ENCODE measurements around the gene NDUFAF3.
"Not testable (repeated sequence)": the region's sequence is repeated elsewhere in the genome, so short reads cannot be mapped to it uniquely, and the experiment has no call there.

NDUFAF3 gene

DNA sequence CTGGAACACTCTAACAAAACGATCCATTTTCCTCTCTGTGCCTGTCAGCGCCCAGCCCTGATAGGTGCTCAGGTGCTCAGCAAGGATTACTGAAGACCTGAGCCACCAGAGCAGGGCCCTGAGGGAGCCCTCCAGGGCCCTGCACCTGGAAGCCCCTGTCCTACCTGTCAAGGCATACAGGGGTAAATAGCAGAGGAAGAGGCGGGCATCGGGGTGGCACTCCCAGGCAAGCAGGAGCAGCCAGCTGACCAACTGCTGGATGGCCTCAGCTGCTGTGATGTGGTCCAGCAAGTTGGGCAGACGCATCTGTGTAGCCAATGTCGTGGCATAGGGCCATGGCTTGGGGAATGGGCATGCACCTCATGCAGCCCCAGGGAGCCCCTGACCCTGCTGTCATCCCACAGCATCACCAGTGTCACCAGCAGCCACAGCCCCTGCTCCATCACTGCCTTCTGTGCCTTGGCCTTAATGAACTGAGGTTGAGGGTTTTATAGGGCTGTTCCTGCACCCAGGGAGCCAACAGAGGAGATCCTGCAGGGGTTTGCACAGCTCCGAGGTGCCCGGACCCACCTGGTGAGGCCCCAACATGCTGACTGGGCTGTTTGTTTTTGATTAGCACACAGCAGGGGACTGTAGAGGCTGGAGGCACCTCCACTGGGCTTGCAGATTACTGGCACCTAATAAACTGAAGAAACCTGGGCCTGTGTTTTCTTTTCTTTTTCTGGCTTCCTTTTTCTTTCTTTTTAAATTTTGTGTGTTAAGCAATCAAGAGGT, 22.6 kb upstream of the NDUFAF3 start:
- no peak for DNase-seq (ENCODE audit: low read depth)

DNA sequence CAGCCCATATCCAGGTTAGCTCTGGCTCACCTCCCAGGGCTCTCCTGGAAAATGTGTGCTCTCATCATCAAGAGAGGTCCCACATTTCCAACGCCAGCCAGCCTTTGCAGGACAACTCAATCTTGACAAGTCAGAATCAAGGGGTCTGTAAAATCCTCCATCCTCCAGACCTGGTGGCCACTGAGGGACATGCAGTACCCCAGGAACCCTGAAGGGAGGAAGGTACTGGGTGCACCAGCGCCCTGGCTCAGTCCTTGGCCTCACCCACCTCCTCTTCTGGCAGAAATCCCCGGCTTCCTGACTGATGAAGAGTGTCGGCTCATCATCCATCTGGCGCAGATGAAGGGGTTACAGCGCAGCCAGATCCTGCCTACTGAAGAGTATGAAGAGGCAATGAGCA, 20.8 kb upstream of the NDUFAF3 start:
- no peak for DNase-seq (ENCODE audit: low read depth)

DNA sequence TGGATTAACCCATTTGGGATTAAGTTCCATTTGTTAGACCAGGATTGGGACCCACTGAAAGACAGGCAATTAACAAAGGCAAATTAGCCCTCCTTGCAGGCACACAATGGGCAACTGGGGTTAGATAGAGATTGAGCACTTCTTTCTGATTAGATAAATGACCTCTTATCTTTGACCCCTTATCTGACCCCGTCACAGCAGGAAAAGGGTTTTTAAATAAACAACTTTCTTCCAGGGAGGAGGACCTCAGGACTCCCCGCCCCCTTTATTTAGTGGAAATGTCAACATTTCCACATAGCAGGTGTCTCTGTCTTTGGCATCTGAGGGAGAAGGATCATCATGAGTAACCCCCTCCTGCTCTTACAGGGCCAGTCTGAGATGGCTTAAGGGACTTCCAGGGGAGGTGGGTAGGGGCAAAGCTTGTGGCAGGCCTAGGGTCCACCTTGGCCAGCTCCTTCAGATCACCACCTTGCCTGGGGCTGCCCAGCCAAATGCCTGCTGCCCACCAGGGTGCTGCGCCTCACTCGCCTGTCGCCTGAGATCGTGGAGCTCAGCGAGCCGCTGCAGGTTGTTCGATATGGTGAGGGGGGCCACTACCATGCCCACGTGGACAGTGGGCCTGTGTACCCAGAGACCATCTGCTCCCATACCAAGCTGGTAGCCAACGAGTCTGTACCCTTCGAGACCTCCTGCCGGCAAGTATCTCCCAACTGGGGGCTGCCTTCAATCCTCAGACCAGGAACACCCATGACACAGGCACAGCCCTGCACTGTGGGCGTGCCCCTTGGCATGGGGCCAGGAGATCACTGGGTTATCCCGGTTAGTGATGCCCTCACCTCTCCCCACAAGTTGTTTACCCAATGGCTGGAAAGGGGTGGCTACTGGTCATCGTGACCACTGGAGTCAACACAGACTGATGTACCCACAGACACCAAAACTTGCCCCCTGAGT, 17.3 kb upstream of the NDUFAF3 start:
- DNase-seq (ENCODE audit: low read depth): no peak

DNA sequence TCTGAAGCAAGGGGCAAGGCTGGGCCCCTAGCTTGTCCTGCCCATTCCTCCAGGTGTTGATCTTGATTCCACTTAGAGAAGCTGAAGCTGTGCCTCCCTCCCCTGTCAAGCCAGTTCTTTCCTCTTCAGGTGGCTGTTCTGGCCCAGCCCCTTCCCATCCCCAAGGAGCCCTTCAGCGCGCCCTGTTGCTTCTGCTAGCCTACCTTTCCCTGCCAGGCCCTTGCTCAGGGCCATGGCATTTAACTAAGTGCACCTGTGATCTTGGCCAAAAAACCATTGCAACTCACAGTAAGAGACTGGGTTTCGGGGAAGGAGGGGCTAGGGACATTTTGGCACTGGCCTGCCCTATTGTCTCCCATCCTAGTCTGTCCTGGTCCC, 16.6 kb upstream of the NDUFAF3 start:
- no peak for DNase-seq (ENCODE audit: low read depth)

DNA sequence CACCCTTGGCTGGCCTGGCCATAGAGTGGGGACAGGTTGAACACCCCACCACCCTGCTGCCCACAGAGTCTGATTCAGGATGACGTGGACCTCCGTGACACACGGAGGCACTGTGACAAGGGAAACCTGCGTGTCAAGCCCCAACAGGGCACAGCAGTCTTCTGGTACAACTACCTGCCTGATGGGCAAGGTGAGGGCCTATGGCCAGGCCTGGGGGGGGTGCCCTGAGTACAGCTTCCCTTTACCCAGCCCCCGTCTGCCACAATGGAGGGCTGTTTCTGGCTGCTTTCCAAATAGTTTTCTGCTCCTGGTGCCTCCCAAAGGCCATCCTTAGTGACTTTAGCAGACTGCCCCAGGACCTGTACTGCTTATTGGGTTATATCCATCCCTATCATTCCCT, 15.9 kb upstream of the NDUFAF3 start:
- DNase-seq (ENCODE audit: low read depth): no peak

DNA sequence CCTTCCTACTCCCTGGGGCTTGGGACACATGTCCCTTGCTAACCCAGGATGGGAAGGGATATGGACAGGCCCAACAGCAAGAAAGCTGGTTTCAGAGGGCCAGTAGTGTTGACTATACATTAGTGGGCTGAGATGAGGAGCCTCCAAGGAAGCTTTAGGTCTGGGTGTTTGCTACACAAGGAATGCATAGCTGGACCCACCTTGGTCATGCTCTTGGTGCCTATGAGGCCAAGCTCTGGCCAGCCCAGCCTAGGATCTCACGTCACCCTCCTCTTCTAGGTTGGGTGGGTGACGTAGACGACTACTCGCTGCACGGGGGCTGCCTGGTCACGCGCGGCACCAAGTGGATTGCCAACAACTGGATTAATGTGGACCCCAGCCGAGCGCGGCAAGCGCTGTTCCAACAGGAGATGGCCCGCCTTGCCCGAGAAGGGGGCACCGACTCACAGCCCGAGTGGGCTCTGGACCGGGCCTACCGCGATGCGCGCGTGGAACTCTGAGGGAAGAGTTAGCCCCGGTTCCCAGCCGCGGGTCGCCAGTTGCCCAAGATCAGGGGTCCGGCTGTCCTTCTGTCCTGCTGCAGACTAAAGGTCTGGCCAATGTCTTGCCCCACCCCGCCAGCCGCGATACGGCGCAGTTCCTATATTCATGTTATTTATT, 15.4 kb upstream of the NDUFAF3 start:
- no peak for DNase-seq (ENCODE audit: low read depth)

DNA sequence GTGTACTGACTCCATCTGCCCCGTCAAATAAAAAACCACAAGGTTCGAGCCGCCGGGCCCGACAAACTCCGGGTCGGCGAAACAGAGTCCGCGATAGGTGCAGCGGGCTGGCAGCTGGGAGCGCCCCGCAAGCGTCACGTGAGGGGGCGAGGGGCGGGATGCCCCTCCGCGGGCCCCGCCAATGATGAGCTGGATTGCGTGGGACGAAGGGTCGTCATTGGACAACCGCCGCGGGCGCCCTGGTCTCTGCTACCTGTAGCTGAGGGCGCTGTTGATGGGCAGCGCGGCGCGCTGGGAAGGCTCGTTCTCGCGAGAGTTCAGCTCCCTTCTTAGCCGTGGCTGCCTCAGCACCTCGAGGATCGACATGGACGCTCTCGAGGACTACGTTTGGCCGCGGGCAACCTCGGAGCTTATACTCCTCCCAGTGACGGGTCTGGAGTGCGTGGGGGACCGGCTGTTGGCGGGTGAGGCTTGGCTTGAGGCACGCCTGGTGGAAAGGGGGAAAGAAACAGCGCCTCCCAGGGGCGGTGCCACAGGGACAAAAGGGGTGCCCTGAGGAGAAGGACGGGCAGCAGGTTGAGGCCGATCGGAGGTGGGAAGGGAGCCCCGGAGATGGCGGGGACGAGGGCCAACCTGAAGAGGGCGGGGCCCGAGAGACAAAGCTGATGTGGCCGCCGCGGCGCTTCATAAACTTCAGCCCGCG, 14.7 kb upstream of the NDUFAF3 start, which contains the start of gene WDR6:
Gene WDR6 (plus strand): TSS at position 324 of the 703 bp plus-strand sequence. CDS start 41 bp downstream, at position 365.
- peak; percentile 95 for DNase-seq (ENCODE audit: low read depth)

DNA sequence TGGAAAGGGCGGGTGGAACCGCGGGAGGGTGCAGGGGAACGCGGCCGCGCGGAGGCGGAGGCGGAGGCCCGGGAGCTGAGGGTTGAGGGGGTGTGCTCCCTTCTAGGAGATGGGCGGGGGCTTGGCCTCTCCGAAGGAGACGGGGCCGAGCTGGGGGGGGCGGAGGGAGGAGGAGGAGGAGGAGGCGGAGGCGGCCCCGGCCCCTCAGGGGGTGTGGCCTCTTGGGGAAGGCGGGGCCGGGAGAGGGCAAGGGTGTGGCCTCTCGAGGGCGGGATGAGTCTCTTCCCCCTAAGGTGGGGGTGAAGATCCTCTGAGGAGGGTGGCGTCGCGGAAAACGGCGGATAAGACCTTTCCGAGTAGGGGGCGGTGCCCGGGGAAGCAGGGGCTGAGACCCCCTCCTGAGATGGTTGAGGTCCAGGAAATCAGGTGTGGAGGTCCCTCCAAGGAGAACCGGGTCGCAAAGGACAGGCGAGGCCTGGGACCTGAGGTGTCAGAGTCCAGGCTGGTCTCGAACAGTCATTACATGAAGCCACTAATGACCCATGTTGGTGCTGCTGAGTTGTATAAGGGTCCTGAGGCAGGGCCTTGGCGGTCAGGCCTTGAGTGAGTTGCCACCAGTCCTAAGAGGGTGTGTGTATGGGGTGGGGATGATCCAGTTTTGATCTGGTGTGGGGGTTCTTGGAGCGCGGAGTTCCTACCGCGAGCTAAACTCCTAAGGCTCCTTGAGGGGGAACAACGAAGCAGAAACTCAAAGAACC, 14.0 kb upstream of the NDUFAF3 start:
- DNase-seq (ENCODE audit: low read depth): peak; percentile 80

DNA sequence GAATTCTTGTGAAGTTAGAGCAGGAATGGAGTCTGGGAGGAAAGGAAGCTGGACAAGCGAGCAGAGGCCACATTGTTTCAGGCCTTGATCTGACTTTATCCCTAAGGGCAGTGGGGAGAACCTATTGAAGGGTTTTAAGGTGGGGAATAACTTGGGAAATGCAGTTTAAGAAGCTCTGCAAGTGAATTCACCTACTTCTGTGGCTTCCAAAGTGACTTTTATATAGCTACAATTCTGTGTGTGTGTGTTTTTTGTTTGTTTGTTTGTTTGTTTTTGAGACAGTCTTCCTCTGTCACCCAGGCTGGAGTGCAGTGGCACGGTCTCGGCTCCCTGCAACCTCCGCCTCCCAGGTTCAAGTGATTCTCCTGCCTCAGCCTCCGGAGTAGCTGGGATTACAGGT, 13.3 kb upstream of the NDUFAF3 start:
- not testable (repeated sequence) for DNase-seq (ENCODE audit: low read depth)

DNA sequence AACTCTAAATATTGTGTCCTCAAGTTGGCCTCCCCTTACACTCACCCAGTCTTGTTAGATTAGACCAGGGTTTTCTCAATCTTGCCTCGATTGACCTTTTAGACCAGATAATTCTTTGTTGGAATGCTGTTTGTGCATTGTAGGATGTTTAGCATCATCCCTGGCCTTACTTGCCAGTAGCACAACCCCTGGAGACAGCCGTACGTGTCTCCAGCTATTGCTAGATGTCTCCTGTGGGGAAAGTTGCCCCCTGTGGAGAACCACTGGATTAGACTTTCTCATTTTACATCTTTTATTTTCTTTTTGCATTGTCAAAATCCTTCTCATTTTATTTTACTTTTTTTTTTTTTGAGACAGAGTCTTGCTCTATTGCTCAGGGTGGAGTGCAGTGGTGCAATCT, 12.5 kb upstream of the NDUFAF3 start:
- DNase-seq (ENCODE audit: low read depth): no peak

DNA sequence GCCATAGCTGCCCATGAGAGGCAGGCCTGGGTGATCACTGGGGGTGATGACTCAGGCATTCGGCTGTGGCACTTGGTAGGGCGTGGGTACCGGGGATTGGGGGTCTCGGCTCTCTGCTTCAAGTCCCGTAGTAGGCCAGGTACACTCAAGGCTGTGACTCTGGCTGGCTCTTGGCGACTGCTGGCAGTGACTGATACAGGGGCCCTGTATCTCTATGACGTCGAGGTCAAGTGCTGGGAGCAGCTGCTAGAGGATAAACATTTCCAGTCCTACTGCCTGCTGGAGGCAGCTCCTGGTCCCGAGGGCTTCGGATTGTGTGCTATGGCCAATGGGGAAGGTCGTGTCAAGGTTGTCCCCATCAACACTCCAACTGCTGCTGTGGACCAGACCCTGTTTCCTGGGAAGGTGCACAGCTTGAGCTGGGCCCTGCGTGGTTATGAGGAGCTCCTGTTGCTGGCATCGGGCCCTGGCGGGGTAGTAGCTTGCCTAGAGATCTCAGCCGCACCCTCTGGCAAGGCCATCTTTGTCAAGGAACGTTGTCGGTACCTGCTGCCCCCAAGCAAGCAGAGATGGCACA, 9.4 kb upstream of the NDUFAF3 start:
- DNase-seq (ENCODE audit: low read depth): no peak

DNA sequence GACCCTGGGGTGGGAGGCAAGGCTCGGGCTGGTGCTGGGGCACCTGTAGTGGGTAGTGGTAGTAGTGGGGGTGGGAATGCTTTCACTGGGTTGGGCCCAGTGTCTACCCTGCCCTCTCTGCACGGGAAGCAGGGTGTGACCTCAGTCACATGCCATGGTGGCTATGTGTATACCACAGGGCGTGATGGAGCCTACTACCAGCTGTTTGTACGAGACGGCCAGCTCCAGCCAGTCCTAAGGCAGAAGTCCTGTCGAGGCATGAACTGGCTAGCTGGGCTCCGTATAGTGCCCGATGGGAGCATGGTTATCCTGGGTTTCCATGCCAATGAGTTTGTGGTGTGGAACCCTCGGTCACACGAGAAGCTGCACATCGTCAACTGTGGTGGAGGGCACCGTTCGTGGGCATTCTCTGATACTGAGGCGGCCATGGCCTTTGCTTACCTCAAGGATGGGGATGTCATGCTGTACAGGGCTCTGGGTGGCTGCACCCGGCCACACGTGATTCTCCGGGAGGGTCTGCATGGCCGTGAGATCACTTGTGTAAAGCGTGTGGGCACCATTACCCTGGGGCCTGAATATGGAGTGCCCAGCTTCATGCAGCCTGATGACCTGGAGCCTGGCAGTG, 8.7 kb upstream of the NDUFAF3 start:
- DNase-seq (ENCODE audit: low read depth): no peak

DNA sequence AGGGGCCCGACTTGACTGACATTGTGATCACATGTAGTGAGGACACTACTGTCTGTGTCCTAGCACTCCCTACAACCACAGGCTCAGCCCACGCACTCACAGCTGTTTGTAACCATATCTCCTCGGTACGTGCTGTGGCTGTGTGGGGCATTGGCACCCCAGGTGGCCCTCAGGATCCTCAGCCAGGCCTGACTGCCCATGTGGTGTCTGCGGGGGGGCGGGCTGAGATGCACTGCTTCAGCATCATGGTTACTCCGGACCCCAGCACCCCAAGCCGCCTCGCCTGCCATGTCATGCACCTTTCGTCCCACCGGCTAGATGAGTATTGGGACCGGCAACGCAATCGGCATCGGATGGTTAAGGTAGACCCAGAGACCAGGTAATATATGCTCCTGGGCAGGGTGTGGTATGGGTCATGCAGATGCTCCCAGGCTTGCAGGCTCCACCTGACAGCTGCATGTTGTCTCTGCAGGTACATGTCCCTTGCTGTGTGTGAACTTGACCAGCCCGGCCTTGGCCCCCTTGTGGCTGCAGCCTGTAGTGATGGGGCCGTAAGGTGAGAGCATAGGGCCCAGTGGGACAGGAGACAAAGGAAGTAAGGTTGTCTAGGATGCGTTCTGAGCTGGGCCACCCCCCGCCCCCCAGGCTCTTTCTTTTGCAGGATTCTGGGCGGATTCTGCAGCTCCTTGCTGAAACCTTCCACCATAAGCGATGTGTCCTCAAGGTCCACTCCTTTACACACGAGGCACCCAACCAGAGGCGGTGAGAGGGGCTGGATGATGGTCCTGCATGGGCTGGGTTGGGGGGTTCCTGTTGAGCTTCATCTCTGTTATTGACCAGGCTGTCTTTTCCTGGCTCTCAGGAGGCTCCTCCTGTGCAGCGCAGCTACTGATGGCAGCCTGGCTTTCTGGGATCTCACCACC, 7.9 kb upstream of the NDUFAF3 start:
- DNase-seq (ENCODE audit: low read depth): no peak

DNA sequence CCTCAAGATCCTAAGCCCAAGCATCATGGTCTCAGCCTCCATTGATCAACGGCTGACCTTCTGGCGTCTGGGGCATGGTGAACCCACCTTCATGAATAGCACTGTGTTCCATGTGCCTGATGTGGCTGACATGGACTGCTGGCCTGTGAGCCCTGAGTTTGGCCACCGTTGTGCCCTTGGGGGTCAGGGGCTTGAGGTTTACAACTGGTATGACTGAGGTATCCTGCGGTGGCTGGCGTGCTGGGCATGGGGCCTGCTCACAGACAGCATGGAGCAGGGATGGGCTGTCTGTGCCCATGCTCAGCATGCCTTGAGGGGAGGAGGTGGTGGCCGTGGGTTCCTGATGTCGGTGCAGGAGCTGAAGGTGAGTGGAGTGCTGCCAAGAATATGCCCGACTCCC, 6.8 kb upstream of the NDUFAF3 start:
- DNase-seq (ENCODE audit: low read depth): no peak

DNA sequence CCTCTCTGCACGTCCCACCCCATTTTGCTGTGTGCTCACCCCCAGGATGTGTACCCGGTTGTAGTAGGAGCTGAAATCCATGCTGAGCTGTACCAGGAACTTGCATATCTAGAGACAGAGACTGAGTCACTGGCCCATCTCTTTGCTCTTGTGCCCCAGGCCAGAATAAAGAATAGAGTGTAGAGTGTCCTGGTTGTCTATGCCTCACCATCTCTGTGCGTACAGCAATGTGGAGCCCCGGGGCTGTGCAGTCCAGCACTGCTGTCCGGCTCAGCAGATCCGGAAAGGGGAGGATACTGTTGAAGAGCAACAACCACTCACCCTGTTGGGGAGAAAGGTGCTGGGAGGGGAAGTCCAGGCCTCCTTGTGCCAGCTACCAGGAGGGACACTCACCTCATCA, 6.2 kb upstream of the NDUFAF3 start:
- no peak for DNase-seq (ENCODE audit: low read depth)

DNA sequence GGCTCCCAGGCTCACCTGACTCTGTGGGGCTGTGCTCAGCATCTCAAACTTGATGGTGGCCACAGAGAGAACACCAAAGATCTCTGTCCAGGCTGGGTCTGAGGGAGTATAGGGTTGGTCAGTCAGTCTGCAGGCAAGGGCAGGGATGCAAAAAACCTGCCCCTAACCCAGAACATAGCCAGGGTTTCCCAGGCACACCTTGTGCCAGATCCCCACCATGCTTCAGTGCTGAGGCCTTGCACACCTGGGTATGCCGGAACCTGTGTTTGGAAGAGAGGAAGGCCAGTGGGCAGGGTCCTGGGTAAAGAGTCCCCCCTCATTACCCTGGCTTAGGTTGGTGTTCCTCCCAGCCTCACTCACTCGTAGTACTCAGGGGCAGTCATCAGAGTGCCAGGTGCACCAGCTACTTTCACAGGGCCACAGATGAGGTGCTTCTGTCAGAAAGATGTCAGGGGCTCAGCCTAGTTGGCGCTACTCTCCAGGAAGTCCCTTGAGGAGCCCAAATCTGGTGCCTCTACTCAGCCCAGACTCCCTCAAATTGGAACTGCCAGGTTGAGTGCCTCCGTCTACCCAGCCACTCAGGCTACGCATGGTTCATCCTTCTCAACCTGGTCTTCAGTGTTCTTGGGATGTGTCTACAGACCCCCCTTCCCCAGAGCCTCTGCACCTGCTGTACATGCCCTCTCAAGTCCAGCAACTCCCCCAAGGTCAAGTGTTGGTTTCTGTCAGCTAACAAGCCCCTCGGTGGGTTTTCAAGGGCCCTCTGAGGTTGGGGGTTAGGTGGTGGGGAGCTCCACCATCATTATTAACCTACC, 5.3 kb upstream of the NDUFAF3 start:
- no peak for DNase-seq (ENCODE audit: low read depth)

DNA sequence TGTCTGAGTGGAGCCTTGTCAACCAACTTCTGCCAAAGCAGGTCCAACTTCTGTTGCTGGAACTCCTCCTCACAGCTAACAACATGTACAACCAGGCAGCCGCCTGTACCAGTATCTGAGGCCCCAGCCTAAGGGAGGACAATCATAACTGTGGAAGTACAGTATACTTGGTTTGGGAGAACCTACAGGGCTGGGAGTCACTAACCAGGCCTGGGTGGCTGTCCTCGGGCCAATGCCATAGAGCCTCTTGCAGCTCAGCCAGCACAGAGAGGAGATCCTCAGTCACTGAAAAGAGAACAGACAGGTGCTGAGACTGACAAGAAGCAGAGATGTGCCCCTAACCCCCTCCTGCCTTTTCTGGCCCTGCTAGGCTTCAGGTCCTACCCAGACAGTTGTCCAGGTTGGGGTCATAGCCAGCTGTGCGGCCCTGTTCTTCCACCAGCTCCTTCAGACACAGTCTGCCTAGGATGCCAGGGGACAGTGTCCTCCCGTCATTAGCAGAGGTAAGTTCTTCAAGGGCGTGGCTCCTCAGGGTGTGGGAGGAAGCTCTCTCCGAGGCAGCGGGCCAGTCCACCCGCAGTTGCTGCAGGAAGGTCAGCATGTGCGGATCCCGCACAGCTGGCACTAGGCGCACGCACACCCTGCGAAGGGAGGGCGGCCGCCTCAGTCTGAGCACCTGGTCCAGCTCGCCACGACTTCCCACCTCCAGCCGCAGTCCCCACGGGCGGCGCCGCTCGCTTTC, 4.5 kb upstream of the NDUFAF3 start:
- no peak for DNase-seq (ENCODE audit: low read depth)
